ENCODE measurements around the gene PRSS56. TPM values are rescaled to one million over a fixed set of nuclear protein-coding genes. Genes with fewer than 3 reads are reported as not detected.
"Not testable (repeated sequence)": the region's sequence is repeated elsewhere in the genome, so short reads cannot be mapped to it uniquely, and the experiment has no call there.

The PRSS56 gene
- total RNA-seq, 1 donor from 2014 or later, result not detected

DNA sequence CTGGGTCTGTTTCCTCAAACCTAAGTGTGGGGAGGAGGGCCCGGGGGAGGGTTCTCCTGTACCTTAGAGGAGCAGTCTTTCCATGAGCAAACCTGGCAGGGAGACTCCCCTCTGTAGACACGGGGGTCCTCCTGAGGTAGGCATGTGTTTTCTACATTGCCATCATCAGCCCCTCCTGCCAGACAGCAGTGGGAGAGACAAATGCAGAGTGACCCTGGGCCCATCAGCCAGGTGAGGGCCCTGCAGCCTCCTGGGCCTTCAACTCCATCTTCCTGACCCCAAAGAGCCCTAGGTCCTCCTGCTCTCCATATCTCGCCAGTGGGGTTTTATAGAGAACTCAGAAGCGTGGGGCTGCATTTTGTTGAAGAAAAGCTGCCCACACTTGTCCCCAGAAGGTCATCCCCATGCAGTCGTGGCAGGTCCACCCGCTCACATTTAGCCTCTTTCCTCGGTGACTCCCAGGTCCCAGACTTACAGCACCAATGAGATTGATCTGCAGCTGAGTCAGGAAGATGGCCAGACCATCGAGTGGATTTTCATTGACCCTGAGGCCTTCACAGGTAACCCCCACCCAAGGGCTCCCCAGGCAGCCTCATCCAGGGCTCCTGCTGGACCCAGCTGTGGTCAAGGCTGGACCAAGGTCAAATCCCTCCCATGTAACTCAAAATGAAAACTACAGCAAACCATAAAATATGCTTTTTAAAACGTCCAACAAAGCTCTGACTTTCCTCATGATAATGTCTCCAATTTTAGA, 21.9 kb downstream of the PRSS56 start:
- DNase-seq (ENCODE audit: low read depth, low spot score), result no peak

- no peak for DNase-seq (ENCODE audit: low read depth, low spot score)
These were observed 22.7 kb downstream of the PRSS56 start for GRCh38 chr2:232542715-232543467.

- no peak for DNase-seq (ENCODE audit: low read depth, low spot score)
These were observed 23.3 kb downstream of the PRSS56 start for GRCh38 chr2:232543491-232543890.

GRCh38 chr2:232543928-232544631, 23.9 kb downstream of the PRSS56 start:
- DNase-seq (ENCODE audit: low read depth, low spot score), result no peak

DNA sequence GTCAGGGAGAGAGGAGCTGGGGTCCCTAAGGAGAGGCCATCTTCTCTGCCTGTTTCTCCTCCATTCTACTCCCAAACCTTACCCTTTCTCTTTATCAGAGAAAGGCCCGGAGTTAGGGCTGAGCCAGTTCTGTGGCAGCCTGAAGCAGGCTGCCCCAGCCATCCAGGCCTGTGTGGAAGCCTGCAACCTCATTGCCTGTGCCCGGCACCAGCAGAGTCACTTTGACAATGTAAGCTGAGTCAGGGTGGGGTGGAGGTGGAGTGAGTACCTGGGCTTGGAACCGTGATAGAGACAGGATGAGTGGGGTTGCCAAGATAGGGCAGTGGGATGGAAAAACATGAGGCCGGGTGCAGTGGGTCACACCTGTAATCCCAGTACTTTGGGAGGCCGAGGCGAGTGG, 24.5 kb downstream of the PRSS56 start:
- DNase-seq (ENCODE audit: low read depth, low spot score), result no peak

DNA sequence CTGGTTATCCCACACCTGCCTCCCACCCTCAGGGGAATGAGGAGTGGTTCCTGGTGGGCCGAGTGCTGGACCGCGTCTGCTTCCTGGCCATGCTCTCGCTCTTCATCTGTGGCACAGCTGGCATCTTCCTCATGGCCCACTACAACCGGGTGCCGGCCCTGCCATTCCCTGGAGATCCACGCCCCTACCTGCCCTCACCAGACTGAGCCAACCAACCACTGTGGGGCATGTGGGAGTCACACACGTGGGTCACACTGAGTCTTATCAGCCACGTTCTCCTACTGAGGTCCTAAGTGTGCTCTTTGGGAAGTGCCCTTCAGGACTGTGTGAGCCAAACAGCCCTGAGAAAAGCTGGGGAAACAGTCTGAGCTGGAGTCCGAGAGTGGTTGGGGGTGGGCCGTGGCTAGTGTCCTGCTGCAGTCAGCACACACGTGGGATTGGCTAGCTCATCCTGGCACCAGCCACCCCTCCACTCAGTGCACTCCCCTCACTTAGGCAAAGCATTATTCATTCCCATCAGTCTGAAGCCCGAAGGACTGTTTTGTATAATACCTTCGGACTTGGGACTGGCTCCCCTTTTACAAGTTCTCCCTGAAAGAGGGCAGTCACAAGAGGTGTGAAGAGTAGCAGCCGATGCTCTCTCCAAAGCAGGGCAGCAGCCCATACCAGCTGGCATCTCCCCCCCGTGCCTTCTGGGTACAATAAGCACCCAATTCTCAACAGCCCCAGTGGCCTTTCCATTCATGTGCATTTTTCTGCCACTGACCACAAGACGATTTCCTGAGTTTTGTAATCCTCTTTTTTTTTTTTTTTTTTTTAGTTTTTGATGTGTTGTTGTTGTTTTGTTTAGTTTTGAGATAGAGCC, 25.6 kb downstream of the PRSS56 start:
- DNase-seq (ENCODE audit: low read depth, low spot score), result no peak

DNA sequence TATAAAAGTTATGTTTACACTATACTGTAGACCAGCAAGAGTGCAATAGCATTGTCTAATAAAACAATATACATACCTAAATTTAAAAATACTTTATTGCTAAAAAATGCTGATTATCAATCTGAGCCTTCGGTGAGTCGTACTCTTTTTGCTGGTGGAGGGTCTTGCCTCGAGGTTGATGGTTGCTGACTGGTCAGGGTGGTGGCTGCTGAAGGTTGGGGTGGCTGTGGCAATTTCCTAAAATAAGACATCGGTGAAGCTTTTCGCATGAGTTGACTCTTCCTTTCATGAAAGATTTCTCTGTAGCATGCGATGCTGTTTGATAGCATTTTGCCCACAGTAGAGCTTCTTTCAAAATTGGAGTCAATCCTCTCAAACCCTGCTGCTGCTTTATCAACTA, 27.8 kb downstream of the PRSS56 start:
- no peak for DNase-seq (ENCODE audit: low read depth, low spot score)

GRCh38 chr2:232549655-232550353, 29.6 kb downstream of the PRSS56 start:
- DNase-seq (ENCODE audit: low read depth, low spot score), result no peak

DNA sequence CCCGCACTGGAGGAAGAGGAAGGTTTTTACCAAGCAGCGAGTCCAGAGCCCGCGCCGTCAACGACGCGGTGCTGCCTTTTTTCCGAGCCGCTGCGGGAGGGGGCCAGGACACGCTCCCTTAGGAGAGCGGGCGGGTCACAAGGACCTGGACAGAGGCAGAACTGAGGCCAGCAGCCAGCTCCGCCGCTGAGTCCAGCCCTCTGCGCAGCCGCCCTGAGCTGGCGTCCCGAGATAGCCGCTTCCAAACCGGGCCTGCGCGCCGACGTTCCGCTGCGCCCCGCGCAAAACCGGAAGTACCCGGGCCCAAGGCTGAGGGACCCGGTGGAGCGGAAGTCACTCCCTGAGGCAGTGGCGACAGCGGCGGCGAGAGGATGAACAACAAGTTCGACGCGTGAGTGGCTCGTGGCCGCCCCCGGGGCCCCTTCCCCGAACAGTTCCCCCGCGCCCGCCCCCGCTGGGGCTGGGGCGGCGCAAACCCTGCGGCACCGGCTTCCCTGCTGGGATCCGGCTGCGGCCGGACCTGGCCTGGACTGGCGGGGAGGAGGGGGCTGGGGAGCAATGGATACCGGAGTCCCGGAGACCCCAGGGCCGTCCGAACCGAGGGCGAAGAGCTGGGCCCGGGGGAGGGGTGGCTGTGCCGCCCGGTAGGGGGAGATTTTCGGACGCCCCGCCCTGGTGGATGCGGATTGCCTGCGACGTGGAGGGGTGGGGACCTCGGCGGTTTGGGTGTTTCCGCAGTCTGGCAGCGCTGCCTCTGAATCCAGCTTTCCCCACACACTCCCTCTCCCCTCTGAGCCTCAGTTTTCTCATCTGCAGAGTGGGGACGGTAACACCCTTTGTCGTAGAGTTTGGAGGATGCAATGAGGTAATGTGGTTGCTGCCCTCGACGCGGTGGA, 30.4 kb downstream of the PRSS56 start, which contains the start of the genes EIF4E2 and TIGD1:
Gene EIF4E2 (plus strand): TSS at position 336 of the 896 bp plus-strand sequence. CDS start 36 bp downstream, at position 372.
Gene TIGD1 (minus strand): TSS at position 204 of the 896 bp plus-strand sequence. CDS start 675 bp downstream, outside the sequence.
- DNase-seq (ENCODE audit: low read depth, low spot score), result peak; percentile 73

DNA sequence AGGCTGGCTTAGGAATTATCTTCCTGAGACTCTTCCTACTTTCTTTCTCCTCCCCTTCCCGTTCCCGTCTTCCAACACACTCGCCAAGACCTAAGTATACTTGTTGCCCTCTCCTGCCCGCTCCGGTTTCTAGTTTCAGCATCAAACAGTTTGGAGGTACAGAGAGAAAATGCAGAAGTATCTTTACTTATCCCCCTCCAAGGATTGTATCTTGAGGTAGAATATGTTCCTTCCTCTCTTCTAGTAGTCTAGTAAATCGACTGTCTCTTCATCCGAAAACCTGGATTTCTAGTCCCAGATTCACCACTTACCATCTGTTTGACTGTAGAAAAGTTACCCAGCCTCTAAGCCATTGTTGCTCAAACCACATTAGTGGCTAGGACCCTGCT, 31.1 kb downstream of the PRSS56 start:
- no peak for DNase-seq (ENCODE audit: low read depth, low spot score)

DNA sequence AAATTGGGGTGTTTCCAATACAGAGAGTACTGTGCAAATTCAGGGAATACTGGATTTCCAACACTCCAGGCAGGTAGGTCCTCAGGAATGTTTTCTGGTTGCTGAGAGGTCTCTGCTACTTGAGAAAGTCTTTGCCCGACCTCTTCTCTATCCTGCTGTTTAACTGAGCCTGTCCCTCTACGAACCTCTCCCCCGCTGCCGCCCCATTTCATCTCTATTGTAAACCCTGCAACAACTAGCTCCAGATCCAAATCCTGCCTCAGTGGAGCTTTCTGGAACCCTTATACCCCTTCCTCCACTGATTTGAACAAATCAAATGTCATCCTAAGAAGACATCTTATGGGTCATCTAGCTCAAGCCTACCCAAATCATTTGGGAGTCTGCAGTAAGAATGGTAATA, 31.6 kb downstream of the PRSS56 start:
- no peak for DNase-seq (ENCODE audit: low read depth, low spot score)

- DNase-seq (ENCODE audit: low read depth, low spot score), result no peak
These were observed 36.2 kb downstream of the PRSS56 start for GRCh38 chr2:232556426-232556825.

GRCh38 chr2:232562515-232563151, 42.4 kb downstream of the PRSS56 start:
- no peak for DNase-seq (ENCODE audit: low read depth, low spot score)

DNA sequence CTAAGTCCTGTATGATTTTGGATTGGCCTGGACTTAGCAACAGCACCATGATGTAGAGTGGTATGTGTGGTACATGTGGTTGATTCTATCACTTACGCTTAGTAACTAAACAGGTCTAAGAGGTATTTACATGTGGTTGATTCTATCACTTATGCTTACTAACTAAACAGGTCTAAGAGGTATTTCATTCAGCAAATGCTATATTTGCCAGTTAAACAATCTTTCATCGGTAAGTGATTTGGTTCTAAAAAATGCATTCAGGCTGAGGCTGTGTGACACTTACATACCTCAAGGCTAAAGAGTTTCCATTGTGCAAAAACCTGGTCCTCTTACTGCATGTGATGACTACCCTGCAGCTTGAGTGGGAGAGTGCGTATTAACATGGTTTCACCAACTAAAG, 43.4 kb downstream of the PRSS56 start:
- DNase-seq (ENCODE audit: low read depth, low spot score), result no peak

DNA sequence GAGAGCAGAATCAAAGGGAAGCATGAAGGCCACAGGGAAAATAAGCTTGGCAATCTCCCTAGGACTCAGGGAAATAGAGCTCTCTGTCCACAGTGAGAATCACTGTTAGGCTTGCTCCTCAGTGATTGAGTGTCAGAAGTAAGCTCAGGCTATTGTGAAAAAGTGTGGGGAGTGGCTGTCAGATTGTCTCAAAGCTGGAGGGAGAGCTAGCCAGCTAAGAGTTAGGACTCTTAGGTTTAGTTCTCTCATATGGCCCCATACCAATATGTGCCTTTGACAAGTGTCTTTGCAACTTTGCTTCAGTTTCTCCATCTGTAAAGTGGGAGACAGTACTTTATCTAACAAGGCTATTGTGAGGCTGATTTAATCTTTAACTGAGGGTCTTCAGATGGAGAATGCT, 47.5 kb downstream of the PRSS56 start:
- DNase-seq (ENCODE audit: low read depth, low spot score), result no peak

- no peak for DNase-seq (ENCODE audit: low read depth, low spot score)
These were observed 48.0 kb downstream of the PRSS56 start for GRCh38 chr2:232568161-232568560.

DNA sequence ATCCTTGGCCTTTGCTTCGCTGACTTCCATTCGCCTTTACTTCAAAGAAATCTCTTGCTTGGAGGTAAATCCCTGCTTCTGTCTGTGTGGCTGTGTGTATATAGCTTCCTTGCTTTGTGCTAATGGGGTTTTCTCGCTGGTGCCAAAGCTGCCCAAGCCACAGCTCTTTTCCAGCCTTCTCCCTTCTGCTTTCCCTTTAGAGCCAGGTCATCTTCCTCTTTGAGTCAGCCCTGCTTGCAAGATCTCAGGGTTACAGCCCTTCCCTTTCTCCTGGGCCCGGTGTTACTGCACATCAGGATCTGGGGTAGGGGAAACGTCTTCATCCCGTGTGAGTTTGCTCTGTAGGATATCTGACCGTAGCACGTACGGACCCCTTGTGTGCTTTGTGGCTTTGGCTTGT, 49.4 kb downstream of the PRSS56 start:
- no peak for DNase-seq (ENCODE audit: low read depth, low spot score)

DNA sequence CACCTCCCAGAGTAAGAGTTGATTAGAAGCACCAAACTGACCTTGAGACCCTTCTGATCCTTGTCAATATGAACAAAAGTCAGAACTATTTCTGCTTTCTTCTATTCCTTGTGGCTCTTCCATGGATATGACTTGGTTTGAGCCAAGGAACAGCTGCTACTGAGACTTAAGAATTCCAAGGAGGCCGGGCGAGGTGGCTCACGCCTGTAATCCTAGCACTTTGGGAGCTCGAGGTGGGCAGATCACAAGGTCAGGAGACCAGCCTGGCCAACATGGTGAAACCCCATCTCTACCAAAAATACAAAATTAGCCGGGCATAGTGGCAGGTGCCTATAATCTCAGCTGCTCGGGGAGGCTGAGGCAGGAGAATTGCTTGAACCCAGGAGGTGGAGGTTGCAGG, 50.3 kb downstream of the PRSS56 start:
- DNase-seq (ENCODE audit: low read depth, low spot score), result not testable (repeated sequence)

DNA sequence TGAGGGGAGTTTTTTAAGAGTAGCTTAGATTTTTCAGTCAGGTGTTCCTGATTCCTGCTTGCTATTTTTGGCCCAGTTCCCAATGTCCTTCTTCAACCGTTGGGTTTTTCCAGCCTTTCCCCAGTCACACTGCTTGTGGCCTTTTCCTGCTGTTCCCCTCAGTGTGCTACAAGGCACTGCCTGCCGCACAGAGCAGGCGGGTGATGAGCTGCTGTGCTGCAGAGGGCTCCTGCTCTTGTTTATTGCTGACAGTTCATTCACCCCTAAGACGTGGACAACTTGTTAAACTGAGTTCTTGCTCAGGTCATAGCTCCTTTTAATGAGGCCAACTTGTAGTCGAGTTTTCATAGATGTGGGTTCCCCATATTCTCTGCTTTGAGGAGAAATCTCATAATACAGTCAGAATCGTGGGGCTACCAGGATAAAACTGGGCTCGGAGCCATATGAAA, 50.9 kb downstream of the PRSS56 start:
- no peak for DNase-seq (ENCODE audit: low read depth, low spot score)
